GM12872 (cell line): Measurements from ENCODE around the gene PLSCR5.

ENCODE experiments used
- CTCF ChIP-seq: IDR thresholded peaks from 3 replicates; pipeline ENCODE4 v1.5.1; 2011; ENCODE audit warnings: low read depth, mild to moderate bottlenecking, low read length, moderate library complexity; ENCODE audit not compliant: insufficient read depth

PLSCR5 gene

GRCh38 chr3:146554151-146554760 lies 50.9 kb downstream of the PLSCR5 start:
- no peak for TF ChIP-seq CTCF

GRCh38 chr3:146550743-146551510 lies 54.2 kb downstream of the PLSCR5 start:
- no peak for TF ChIP-seq CTCF

DNA sequence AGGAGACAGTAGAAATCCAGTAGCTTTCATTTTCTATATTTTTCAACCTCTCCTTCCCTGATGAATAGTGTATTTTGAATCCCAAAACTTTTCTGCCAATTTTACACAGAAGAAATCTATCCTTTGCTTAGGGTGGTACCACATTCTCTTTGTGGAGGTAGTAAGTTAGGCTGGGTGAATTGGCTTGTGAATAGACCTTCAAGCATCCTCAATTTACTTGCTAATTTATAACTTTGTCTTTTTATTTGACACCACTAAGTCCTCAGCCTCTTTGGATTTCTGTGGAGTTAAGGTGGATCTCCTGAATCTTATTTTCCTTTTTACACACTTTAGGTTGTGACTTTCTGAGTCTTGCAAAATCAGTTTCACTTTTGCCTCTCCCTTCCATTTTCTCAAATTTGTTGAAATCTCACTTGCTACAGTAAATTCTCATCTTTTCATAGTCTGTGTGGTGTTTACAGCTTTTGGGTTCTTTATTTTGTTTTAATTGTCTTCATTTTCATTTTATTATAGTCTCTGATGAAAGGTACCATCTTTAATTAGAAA lies 55.0 kb downstream of the PLSCR5 start:
- no peak for TF ChIP-seq CTCF

DNA sequence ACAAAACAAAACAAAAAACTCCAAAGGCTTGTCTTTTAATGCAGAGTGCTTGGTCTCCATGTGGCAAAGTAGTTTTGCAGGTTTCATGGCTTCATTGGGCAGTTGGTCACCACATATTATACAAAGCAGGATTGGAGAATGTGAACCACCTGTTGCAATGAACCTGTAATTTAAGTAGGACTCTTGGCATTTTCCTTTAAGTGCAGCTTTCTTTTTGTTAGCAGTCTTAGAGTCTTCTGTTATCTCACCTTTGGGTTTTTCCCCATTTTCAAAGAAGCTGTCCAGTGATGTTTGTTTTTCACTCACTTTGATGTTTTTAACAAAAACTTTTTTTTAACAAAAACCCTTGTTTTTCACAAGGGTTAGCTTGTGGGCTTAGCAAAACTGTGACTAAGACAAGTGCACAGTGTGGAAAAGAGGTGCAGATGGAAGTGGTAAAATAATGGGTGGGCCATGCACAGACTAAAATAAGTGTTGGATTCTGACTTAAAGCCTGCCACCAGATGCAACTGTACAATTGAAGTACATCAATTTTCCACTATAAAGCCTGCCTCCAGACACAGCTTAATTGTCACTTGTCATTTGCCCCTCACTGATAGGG lies 57.8 kb downstream of the PLSCR5 start:
- TF ChIP-seq CTCF: no peak

DNA sequence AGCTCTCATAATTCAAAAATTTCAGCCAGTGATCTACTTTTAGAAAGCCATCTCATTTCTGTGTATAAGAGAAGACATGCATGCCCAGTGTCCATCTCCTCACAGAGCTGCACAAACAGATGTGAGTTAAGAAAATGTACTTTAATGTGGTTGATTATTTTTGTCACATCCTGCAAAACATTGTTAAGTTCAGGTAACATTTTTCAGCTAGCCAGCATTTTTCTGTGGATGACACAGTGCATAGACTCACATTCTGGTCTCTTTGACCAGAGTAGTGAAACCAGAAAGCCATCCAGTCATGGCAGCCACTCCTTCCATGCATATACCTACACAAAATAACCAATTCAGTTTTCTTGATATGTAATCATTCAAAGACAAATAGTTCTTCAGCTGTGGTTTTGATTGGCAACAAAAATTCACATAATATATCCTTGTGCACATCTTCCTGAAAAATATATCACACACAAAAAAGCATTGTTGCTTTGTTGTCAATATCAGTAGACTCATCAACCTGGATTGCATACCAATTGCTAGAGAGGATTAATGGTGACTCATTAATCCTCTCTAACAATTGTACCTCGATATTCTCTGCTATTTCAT lies 58.7 kb downstream of the PLSCR5 start:
- no peak for TF ChIP-seq CTCF

- no peak for TF ChIP-seq CTCF
These were observed 60.1 kb downstream of the PLSCR5 start for GRCh38 chr3:146544929-146545528.
